ENCODE results near the gene ZRANB3.
"Not testable (repeated sequence)": the region's sequence is repeated elsewhere in the genome, so short reads cannot be mapped to it uniquely, and the experiment has no call there.

The ZRANB3 gene

DNA sequence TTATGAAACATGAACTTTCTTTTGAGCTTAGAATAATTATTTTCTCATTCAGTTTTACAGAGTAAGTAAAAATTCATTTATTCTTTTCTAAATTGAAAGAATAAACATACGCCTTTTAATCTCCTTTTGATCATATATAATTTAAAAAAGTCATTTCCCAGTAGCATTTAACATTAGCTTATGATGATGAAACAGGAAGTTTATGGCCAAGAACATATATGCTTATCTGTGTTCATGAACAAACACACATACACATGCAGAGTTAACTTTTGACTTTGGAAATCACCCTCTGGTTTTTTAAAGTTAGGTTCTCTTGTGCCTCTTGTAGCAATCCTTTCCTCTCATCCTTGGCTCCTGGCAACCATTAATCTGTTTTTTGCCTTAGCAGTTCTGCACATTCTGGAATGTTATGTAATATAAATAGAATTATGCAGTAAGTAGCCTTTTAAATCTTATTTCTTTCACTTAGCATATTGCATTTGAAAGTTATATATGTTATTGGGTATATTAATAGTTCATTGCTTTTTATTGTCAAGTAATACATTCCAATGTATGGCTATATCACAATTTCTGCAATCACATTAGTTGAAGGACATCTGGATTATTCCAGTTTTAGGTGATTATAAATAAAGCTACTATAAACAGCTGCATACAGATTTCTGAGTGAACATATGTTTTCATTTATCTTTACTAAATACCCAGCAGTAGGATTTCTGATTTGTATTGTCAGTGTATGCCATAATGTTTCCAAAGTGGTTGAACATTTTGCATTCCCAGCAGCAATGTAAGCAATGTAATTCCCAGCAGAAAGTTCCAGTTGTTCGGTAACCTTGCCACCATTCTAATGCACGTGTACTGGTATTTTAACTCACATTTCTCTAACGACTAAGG, 210.3 kb downstream of the ZRANB3 start:
- DNase-seq, result no peak

DNA sequence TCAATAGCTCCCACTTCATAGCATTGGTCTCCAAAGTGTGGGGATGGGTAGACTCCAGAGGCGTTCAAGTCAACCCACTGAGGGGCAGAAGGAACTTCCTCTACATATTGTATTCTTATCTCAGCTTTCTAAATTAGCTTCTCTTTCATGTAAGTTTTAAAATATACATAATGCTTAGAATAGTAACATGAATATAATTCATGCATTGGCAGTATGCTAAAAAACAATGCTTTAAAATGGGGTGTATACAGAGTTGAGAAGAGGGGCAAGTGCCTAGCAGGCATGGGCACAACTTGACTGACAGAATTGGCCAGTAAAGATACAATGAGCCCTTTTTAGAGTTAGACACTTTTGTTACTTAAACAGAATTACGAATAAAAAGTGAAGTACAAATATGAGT, 212.2 kb downstream of the ZRANB3 start:
- DNase-seq, result no peak

DNA sequence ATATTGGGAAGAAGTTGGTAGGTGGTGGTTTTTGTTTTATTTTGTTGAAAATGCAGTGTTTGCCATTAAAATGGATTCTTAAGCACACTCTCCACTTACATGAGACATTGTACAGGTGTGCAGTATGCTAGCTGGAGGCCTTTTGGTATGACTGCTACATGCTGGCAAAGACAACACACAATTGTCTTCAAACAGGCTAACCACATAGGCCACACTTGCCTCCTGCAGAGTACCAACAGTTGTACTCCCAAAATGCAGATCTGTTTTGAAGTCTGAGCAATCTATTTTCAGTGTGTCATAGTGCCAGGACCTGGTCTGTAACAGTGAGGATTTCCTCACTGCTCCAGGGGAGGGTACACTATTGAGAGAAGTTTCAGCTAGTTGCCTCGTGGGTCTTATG, 213.6 kb downstream of the ZRANB3 start:
- DNase-seq, result no peak

DNA sequence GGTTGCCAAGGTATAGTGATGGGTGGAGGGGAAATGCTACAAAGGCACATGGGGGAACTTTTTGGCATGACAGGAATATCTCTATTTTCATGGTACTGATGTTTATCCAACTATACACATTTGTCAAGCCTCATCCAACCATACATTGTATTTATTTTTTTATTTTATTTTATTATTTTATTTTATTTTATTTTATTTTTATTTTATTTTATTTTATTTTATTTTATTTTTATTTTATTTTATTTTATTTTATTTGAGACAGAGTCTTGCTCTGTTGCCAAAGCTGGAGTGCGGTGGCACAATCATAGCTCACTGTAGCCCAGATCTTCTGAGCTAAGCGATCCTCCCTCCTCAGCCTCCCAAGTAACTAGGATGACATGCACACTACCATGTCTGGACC, 219.1 kb downstream of the ZRANB3 start:
- no peak for DNase-seq

DNA sequence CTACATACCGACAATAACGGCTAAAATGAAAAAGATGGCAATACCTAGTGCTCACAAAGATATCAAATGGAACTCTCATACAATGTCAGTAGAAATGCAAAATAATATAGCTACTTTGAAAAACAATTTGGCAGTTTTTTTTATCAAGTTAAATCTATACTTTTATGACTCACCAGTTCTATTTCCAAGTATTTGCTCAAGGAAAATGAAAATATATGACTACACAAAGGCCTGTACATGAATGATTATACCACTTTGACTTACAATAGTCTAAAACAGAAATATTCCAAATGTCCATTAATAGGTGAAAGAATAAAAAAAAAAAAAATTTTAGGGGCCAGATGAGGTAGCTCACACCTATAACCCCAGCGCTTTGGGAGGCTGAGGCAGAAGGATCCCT, 219.8 kb downstream of the ZRANB3 start:
- no peak for DNase-seq

DNA sequence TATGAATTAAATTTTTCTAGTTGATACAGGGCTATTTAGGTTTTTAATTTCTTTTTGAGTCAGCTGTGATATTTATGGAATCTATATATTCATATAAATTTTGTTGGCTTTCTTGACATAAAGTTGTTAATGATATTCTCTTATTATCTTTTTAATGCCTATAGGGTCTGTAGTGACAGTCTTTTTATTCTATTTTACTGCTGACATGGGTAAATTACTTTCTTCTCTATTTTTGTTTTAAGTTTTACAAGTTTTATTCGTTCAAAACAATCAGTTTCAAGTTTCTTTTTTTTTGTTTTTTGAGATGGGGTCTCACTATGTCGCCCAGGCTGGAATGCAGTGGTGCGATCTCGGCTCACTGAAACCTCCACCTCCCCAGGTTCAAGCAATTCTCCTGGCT, 226.3 kb downstream of the ZRANB3 start:
- no peak for DNase-seq

DNA sequence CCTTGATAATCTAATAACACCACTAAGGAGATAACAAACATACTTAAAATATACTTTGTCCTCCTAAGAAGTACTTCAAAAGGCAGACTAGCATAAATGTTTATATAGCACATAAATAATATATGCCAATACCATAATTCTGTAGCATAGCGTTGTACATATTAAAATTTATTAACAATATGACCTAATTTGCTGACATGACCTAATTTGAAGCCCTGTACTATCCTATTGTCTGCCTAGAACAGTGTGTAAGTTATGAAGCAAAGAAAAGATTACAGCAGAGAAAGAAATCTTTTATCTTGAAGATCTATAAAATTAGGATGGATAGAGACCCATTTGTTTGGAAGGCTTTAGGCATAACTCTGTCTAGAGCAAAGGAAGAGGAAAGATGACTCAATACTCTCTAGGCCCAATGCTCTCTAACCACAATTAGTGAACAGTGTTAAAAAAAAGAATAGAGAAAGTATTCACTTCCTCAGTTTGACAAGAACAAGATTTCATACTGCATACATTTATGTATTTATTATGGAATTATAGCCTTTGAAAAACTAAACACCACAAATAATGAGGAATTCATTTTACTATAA, 231.3 kb downstream of the ZRANB3 start:
- no peak for DNase-seq

DNA sequence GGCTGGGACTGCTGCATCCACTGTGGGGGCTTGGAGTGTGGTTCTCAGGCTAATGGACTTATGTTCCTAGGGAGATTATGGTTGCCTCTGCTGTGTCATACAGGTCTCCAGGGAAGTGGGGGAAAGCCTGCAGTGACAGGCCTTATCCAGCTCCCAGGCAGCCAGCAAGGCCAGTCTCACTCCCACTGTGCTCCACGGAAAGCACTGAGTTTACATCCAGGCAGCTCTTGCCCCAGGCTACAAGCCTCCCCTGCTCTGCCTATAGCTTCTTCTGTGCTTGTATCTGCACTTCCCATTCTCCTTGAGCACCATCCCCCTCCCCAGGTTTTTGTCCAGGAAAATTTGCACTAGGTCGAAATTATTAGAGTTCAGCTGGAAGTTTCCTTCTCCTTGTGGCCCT, 231.9 kb downstream of the ZRANB3 start:
- DNase-seq, result no peak

DNA sequence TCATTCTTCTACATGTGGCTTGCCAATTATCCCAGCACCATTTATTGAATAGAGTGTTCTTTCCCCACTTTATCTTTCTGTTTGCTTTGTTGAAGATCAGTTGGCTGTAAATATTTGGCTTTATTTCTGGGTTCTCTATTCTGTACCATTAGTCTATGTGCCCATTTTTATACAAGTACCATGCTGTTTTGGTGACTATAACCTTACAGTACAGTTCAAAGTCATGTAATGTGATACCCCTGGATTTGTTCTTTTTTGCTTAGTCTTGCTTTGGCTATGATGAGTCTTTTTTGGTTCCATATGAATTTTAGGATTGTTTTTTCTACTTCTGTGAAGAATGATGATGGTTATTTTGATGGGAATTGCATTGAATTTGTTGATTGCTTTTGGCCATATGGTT, 243.9 kb downstream of the ZRANB3 start:
- not testable (repeated sequence) for DNase-seq

DNA sequence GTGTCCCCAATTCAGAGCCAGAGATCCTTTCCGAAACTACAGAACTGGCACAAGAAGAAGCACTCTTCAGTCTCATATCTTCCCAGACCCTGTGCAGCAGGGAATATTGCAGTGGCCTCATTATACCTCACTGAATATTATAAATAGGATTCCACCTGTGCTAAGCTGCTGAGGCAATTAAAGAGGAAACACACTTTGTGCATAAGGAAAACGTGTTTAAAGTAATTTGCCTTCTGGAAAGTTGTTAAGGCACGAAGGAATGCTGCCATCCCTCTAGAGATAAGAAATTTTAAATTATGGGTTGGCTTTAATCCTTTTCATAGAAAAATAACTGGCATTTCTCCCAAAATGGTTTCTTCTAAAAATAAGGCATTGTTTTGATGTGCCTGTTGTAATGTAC, 245.6 kb downstream of the ZRANB3 start:
- no peak for DNase-seq

DNA sequence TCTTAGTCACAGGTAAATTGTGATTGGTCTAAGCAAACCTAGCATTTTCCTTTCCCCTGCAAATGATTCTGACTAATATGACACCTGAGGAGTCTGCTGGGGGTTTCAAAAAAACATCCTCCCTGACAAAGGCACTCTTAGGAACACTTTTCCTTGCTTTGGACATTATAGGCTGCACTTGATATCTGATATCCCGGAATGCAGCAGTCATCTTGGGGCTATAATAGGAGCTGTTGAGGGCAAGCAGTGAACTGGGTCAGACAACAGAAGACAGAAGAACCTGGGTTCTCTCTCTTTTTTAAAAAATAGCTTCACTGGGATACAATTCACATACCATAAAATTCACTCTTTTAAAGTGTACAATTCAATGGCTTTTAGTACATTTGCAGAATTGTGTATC, 249.6 kb downstream of the ZRANB3 start:
- no peak for DNase-seq

DNA sequence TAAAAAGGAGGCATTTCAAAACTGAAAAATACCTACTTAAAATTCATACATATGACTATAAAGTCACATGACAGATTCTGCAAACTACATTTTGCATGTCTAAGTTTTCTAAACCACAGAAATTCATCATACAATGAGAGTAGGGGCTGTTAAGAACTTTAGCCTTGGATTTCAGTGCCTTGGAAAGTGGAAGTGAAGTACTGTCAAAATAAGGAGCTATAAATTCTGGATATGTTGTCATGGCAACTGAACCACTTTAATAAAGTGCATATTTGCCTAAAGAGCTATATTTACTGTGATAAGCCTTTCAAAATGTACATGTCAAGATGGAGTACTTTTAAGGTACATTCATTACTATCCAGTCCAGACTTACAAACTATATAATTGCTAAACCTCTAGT, 251.8 kb downstream of the ZRANB3 start:
- no peak for DNase-seq

DNA sequence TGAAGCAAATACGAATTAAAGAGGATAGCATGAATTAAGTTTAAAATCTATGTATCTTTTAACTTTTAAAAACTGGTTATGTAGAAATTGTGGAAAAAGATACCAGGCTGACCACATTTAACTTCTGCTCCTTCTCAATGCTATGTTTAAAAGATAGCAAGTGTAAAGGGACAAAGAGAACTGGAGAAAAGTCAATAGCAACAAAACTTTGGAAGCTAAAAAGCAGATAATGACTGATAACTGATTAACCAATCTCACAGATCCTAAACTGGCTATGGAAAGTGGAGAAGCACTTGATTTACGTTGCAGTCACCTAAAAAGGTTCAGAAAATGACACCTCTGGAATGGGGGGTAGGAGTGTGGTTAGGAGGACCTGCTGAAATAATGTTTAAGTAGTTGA, 254.5 kb downstream of the ZRANB3 start:
- no peak for DNase-seq

DNA sequence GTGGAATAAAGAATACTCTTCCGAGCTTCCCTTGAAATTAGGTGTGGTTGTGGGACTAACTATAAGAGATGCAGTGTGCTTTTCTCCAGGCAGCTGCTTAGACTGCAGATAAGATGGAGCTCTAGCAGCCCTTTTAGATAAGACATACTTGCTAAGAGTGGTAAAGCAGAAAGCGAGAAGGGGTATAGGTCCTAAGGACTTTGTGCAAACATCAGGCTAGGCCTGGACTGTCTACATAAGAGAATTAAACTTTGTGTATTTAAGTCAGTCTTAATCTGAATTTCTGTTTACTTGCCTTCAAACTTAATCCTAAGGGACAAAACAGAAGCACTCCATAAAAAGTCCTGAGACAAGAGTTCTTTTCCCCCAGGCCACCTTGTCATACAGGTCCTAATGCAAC, 260.0 kb downstream of the ZRANB3 start:
- DNase-seq, result no peak

DNA sequence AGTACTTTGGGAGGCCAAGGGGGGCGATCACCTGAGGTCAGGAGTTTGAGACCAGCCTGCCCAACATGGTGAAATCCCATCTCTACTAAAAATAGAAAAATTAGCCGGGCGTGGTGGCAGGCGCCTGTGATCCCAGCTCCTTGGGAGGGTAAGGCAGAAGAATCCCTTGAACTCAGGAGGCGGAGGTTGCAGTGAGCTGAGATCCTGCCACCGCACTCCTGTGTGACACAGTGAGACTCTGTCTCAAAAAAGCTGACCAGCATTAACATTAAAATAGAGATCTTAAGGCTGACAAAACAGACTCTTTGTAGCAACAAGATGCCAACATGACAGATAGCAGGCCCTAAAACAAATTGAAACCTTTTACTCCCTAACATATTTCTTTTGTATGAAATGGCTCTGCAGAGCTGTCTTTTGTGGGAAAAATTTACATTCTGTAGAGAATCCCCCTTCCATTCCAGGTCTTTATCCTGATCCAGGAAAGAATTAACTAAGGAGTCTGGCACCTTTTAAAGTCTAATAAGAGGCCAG, 265.0 kb downstream of the ZRANB3 start:
- no peak for DNase-seq

DNA sequence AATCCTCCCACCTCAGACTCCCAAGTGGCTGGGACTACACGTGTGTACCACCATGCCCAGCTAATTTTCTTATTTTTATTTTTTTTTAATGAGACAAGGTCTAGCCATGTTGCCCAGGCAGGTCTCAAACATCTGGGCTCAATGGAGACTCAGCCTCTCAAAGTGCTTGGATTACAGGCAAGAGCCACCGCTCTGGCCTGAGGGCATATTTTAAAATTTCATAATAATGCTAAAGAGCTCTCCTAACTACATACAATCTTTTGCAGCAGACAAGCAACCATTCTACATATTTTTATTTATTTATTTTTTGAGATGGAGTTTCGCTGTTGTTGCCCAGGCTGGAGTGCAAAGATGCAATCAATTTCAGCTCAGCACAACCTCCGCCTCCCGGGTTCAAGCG, 271.9 kb downstream of the ZRANB3 start:
- DNase-seq, result no peak

DNA sequence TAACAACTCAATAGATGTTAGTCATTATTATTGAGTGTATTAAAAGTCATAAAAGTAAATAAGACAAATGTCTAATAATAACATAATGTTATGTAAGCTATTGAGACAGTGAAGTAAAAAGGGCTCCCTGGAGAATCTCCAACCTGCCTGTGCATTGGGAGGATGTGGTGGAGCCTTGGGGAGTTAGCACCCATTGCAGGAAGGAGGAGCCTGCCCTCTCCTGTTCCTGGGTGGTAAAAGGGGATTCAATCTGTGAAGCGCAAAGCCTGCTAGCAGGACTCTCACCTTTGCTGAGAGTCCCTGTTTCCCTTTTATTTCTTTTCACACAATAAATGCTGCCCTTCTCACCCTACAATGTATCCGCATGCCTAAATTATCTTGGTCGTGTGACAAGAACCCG, 272.8 kb downstream of the ZRANB3 start:
- DNase-seq, result no peak

DNA sequence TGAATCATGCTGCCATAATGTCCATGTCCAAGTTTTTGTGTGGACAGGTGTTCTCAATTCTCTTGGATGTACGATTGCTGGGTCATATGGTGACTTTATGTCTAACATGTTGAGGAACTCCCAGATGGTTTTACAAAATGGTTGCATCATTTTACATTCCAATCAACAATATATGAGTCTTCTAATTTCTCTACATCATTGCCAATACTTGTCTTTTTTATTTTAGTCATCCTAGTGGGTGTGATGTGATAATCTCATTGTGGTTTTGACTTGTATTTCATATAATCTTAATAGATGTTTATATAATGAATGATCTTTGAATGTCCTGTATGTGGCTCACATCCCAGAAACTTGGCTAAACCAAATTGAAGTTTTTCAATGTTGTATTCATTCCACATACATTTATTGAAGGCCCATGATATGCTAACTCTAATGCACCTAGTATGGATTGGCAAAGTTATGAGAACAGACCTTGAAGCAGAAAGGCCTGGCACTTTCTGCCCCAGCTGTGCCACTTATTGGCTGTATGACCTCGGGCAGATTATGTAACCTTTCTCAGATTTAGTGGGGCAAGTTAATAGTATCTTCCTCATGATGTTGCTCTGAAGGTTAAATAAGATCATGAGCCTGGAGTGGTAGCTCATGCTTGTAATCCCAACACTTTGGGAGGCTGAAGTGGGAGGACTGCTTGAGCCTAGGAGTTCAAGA, 273.5 kb downstream of the ZRANB3 start:
- DNase-seq, result no peak

DNA sequence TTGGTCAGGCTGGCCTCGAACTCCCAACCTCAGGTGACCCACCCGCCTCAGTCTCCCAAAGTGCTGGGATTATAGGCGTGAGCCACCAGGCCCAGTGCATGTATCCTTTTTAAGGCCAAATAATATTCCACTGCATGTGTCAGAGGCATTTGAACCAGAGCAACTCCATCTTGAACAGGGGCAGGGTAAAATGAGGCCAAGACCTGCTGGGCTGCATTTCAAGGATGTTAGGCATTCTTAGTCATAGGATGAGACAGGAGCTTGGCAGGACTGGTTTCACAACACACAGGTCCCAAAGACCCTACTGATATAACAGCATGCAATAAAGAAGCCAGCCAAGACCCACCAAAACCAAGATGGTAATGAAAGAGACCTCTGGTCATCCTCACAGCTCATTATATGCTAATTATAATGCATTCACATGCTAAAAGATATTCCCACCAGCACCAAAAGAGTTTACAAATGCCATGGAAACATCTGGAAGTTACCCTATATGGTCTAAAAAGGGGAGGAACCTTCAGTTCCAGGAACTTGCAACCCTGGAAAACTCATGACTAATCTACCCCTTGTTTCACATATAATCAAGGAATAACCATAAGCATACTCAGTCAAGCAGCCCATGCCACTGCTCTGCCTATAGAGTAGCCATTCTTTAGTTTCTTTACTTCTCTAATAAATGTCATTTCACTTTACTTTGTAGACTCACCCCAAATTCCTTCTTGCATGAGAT, 274.3 kb downstream of the ZRANB3 start:
- no peak for DNase-seq

DNA sequence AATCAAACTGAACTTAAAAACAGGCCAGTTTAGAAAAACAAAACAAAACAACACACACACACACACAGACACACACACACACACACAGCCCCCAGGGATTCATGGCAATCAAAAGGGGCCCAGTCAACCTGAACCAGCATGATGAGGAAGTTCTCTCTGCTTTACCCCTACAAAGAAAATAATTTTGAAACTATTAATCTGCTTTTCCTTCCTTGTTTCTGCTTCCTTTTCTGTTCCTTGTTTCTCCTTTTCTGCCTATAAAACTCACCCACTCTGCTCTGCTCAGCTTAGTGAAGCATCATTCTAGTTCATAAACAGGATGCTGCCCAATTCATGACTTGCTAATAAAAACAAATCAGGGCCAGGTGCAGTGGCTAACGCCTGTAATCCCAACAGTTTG, 275.8 kb downstream of the ZRANB3 start:
- no peak for DNase-seq

DNA sequence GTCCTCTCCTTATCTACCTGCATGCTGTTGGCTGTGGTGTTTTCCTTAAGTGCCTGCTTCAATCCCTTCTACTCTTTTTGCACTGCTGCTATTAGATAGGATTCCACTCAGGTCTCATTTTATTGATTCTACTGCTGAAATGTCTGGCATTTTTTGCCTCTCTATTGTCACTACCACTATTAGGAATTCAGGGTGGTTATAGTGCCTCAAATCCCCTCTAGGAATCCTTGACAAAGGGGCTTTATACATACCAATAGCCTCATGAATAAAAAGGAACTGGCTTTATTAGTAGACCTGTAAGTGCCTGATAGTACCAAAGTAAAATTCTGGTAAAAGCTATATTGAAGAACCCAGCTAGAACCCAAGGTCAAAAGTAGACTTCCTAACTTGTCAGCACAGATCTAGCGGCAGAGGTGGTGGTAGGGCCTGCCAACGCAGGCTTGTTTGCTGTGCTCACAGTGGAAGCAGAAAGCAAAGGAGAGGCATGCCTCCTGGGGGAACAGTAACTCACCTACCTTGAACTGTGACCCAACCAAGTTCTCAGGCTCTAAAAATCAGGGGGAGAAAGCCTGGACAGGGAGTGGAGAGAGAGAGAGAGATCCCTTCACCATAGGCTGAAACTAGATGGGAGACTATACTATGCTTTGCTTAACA, 278.1 kb downstream of the ZRANB3 start:
- no peak for DNase-seq

DNA sequence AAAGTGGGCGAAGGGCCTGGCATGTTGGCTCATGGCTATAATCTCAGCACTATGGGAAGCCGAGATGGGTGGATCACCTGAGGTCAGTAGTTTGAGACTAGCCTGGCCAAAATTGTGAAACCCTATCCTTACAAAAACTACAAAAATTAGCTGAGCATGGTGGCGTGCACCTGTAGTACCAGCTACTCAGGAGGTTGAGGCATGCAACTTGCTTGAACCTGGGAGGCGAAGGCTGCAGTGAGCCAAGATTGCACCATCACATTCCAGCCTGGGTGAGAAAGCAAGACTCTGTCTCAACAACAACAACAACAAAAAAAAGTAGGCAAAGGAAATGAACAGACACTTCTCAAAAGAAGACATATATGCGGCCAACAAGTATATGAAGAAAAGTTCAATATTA, 282.4 kb downstream of the ZRANB3 start:
- no peak for DNase-seq

Data from KG1 (cell line).